ENCODE measurements around the gene PHGDH.

DNA sequence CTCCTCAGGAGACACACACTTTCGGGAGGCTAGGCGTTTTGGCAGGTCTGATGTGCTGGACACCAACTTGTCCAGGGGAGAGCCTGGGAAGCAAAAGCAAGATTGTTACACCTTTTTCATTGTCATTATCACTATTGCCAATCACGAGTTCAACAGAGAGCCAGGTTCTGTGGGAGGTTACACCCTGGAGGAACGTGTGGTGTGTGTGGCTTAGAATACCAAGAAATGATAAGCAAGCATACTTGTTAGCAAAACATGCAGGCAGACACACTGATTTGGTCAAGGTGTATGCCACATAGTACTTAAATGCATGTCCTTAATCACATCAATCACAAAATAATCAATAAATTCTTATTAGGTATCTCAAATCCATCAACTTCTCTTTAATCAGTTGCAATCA is 40.9 kb downstream of the PHGDH start:
- TF ChIP-seq, protein P1, sequence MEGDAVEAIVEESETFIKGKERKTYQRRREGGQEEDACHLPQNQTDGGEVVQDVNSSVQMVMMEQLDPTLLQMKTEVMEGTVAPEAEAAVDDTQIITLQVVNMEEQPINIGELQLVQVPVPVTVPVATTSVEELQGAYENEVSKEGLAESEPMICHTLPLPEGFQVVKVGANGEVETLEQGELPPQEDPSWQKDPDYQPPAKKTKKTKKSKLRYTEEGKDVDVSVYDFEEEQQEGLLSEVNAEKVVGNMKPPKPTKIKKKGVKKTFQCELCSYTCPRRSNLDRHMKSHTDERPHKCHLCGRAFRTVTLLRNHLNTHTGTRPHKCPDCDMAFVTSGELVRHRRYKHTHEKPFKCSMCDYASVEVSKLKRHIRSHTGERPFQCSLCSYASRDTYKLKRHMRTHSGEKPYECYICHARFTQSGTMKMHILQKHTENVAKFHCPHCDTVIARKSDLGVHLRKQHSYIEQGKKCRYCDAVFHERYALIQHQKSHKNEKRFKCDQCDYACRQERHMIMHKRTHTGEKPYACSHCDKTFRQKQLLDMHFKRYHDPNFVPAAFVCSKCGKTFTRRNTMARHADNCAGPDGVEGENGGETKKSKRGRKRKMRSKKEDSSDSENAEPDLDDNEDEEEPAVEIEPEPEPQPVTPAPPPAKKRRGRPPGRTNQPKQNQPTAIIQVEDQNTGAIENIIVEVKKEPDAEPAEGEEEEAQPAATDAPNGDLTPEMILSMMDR (conservative IDR thresholded peaks at IDR 0.05) = no peak
- no peak for TF ChIP-seq EZH2 (IDR thresholded peaks at IDR 0.05; ENCODE audit: low read depth)
